Ovary (tissue), 3 donors: ENCODE data around the gene DCAF10.
A peak's percentile ranks its signal among the peaks of the same experiment; 100 is the strongest.

Experiments used
- CTCF ChIP-seq, 3 donors: fragments of 450-650 bp in 2 of 3; fragments of 200-600 bp in 1 of 3; IDR thresholded peaks; one replicate each; pipeline versions ENCODE4 v1.5.1 to v1.8.0; 2016 to 2022; ENCODE audit warnings: antibody characterized with exemption in 3 of 3, mild to moderate bottlenecking in 1 of 3
- EP300 ChIP-seq: sonication (generic); formaldehyde crosslinking; IDR thresholded peaks from one replicate; pipeline ENCODE4 v1.6.1; 2017; ENCODE audit warnings: antibody characterized with exemption
- POLR2A ChIP-seq: fragments of 450-650 bp; IDR thresholded peaks from one replicate; pipeline ENCODE4 v1.6.1; 2017; ENCODE audit warnings: antibody characterized with exemption, mild to moderate bottlenecking, moderate library complexity
- donor health status: DM: no; HTN: no; CAD: no.

GRCh38 chr9:37903647-37904444, 103.2 kb downstream of the DCAF10 start, which contains the start of gene SLC25A51:
- peak; percentile 95 to 99 (median 98) for TF ChIP-seq CTCF (IDR thresholded peaks at IDR 0.05)
- TF ChIP-seq EP300: no peak
- peak; percentile 61 for TF ChIP-seq POLR2A
